ENCODE measurements around the gene SLC26A5.

- TF ChIP-seq CTCF (IDR thresholded peaks at IDR 0.05 in 4 of 5, conservative IDR thresholded peaks at IDR 0.05 in 1 of 5) (no peak), POLR2A (IDR thresholded peaks at IDR 0.05) (no peak)
These were observed 47.4 kb downstream of the SLC26A5 start for GRCh38 chr7:103398483-103399127.

All from gastrocnemius medialis (tissue), 4 donors.